Measurements from ENCODE around the gene DPYSL3. TPM values are rescaled to one million over a fixed set of nuclear protein-coding genes. Genes with fewer than 3 reads are reported as not detected.

Gene DPYSL3
- total RNA-seq, result under 1 TPM; 0.13 to 0.38 TPM

DNA sequence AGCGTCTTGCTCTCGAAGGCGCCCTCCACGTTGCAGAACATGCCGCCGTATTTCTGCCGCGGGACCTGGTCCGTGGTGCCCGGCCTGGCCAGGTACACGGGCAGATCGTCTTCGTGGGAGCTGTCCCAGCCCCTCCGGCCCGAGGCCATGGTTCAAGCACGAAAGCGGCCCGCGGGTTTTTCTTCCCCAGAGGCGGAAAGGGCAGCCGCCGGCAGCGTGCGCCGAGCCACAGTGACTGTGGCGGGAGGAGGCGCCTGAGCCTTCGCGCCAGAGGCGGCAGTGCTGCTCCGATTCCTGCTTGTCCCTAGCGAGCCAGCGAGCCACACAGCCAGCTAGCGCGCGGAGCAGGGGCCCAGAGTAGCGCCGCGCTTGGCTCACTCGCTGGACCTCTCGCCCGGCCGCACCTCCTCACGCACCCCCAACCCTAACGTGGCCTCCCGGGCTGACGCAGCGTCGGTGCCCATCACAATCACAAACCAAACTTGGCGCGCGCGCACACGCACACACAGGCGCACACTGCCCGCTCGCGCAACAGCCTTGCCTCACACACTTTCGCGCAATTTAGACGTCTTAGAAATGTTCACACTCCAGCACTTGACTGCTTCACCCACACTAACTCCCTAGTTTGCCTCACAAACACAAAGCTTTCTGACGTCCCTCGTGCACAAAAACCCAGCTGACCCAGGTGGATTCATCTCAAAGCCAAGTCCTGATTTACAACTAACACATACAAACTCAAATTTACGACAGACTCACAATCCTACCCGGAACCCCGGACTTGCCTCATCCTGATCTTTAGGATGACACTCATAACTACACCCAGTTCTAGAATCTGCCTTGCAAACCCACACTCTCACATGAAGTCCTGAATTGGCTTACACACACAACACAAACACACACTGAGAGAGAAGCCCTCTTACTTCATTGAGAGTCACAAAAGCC is at the start of gene DPYSL3:
DPYSL3 (minus strand) TSS at position 359 of the 942 bp plus-strand sequence; CDS start at position 149, 210 bp downstream.
- Mint-ChIP-seq H3K36me3 (ENCODE audit: low read depth) (no peaks in the 10 kb centered on the region), H3K27ac (no peak within 1 kb of the TSS), H3K27me3 (peaks cover 39% of the 10 kb centered on the region), H3K9me3 (peaks cover 2% of the 10 kb centered on the region), H3K4me3 (peak within 1 kb of the TSS; percentile 1), H3K4me1 (ENCODE audit: low read depth) (peaks cover 3% of the 10 kb centered on the region)
- TF ChIP-seq CTCF (IDR thresholded peaks at IDR 0.05), result no peak
- peak; percentile 45 for ATAC-seq
- peak; percentile 14 for DNase-seq
- CTCF ChIA-PET, result no interaction called here
- POLR2A ChIA-PET, result no interaction called here
- intact Hi-C loops (cut with micrococcal nuclease), result no loop called here

DNA sequence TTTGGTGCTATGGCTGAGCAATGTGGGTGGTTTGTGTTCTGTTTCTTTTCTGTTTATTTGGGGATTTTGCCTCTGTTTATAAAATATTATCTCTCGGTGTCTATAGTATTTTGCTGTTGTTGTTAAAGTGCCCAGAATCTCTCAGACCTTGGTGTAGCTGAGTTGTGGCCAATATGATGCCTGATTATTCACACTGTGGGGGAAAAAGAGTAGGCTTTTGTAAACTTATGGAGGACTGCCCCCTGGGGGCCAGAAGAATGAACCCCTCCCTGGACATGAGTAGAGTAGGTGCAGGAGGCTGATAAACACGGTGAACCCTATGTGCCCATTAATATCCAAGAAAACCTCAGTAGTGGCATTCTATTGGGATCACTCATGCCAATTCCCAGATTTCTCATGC is 49.0 kb upstream of the DPYSL3 start:
- Mint-ChIP-seq H3K27me3 (peaks cover 1% of the 10 kb centered on the region), H3K4me1 (ENCODE audit: low read depth) (no peaks in the 10 kb centered on the region), H3K9me3 (no peaks in the 10 kb centered on the region), H3K27ac (no peak overlapping the region), H3K4me3 (no peak overlapping the region), H3K36me3 (ENCODE audit: low read depth) (no peaks in the 10 kb centered on the region)
- ATAC-seq (no peak), DNase-seq (peak; percentile 22)
- POLR2A ChIA-PET, result no interaction called here
- CTCF ChIA-PET, result interaction anchor here (1.1 kb wide), 1 partner anchor 1009 kb away, joined by 3 read pairs; no protein-coding TSS in a partner anchor
- intact Hi-C loops (cut with micrococcal nuclease), result no loop called here
- no peak for TF ChIP-seq CTCF (IDR thresholded peaks at IDR 0.05)

GRCh38 chr5:147557876-147558745 is 48.2 kb upstream of the DPYSL3 start:
- no peaks in the 10 kb centered on the region for H3K9me3 Mint-ChIP-seq
- H3K4me3 Mint-ChIP-seq, result no peak overlapping the region
- intact Hi-C loops (cut with micrococcal nuclease), result no loop called here
- no peak for ATAC-seq
- peaks cover 1% of the 10 kb centered on the region for H3K27me3 Mint-ChIP-seq
- no peaks in the 10 kb centered on the region for H3K4me1 Mint-ChIP-seq (ENCODE audit: low read depth)
- no peak for TF ChIP-seq CTCF (IDR thresholded peaks at IDR 0.05)
- H3K36me3 Mint-ChIP-seq (ENCODE audit: low read depth), result no peaks in the 10 kb centered on the region
- ChIA-PET POLR2A (no interaction called here), CTCF (interaction anchor here (1.1 kb wide), 1 partner anchor 1008 kb away, joined by 3 read pairs; no protein-coding TSS in a partner anchor)
- no peak overlapping the region for H3K27ac Mint-ChIP-seq
- no peak for DNase-seq

DNA sequence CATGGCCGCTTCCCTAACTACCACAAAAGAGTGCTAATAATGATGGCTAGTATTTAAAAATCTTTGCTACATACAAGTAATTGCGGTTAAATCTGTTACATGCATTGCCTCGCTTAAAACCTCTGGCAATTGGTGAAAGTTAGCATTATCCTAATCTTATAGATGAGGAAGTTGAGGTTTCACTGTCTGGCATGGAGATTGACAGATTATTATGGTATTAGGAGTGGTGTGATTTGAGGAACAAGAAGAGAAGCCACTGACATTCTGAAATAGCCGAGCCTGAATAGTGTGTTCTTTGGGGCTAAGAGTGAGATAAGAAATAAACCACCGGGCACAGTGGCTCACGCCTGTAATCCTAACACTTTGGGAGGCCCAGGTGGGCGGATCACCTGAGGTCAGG is 45.3 kb upstream of the DPYSL3 start:
- POLR2A ChIA-PET, result no interaction called here
- intact Hi-C loops (cut with micrococcal nuclease), result no loop called here
- Mint-ChIP-seq H3K4me1 (ENCODE audit: low read depth) (no peaks in the 10 kb centered on the region), H3K27me3 (peaks cover 1% of the 10 kb centered on the region), H3K27ac (no peak overlapping the region), H3K4me3 (no peak overlapping the region), H3K9me3 (no peaks in the 10 kb centered on the region), H3K36me3 (ENCODE audit: low read depth) (no peaks in the 10 kb centered on the region)
- DNase-seq, result no peak
- CTCF ChIA-PET, result no interaction called here
- no peak for TF ChIP-seq CTCF (IDR thresholded peaks at IDR 0.05)
- ATAC-seq, result no peak
